ENCODE measurements around the gene ASAP3.

The ASAP3 gene

GRCh38 chr1:23470282-23471070, 13.5 kb downstream of the ASAP3 start:
- no peak for TF ChIP-seq CTCF (IDR thresholded peaks at IDR 0.05; ENCODE audit: control insufficient read depth, insufficient read depth, low read depth, low read length, missing control alignments)
- DNase-seq (ENCODE audit: low read depth) = no peak

GRCh38 chr1:23469372-23469982, 14.5 kb downstream of the ASAP3 start:
- DNase-seq (ENCODE audit: low read depth) = no peak
- H3K4me3 ChIP-seq (ENCODE audit: control insufficient read depth, low read depth, low read length) = no peak overlapping the region
- TF ChIP-seq CTCF (IDR thresholded peaks at IDR 0.05; ENCODE audit: control insufficient read depth, insufficient read depth, low read depth, low read length, missing control alignments) = no peak

More at GRCh38 chr1:23470282-23471070, 13.5 kb downstream of the ASAP3 start:
- H3K4me3 ChIP-seq (ENCODE audit: control insufficient read depth, low read depth, low read length) = no peak overlapping the region

GRCh38 chr1:23466423-23466989, 17.5 kb downstream of the ASAP3 start:
- no peak for DNase-seq (ENCODE audit: low read depth)
- no peak for TF ChIP-seq CTCF (IDR thresholded peaks at IDR 0.05; ENCODE audit: control insufficient read depth, insufficient read depth, low read depth, low read length, missing control alignments)
- H3K4me3 ChIP-seq (ENCODE audit: control insufficient read depth, low read depth, low read length) = no peak overlapping the region

GRCh38 chr1:23463286-23463685, 20.7 kb downstream of the ASAP3 start:
- no peak overlapping the region for H3K4me3 ChIP-seq (ENCODE audit: control insufficient read depth, low read depth, low read length)
- no peak for TF ChIP-seq CTCF (IDR thresholded peaks at IDR 0.05; ENCODE audit: control insufficient read depth, insufficient read depth, low read depth, low read length, missing control alignments)
- DNase-seq (ENCODE audit: low read depth) = no peak

GRCh38 chr1:23462766-23463165, 21.2 kb downstream of the ASAP3 start:
- no peak overlapping the region for H3K4me3 ChIP-seq (ENCODE audit: control insufficient read depth, low read depth, low read length)
- no peak for DNase-seq (ENCODE audit: low read depth)
- TF ChIP-seq CTCF (IDR thresholded peaks at IDR 0.05; ENCODE audit: control insufficient read depth, insufficient read depth, low read depth, low read length, missing control alignments) = no peak

- no peak for TF ChIP-seq CTCF (IDR thresholded peaks at IDR 0.05; ENCODE audit: control insufficient read depth, insufficient read depth, low read depth, low read length, missing control alignments)
- DNase-seq (ENCODE audit: low read depth) = no peak
- no peak overlapping the region for H3K4me3 ChIP-seq (ENCODE audit: control insufficient read depth, low read depth, low read length)
These were observed 22.9 kb downstream of the ASAP3 start for GRCh38 chr1:23461050-23461449.

Measured in AG09309 (cell line).